ENCODE measurements around the gene GABBR2. TPM values are rescaled to one million over a fixed set of nuclear protein-coding genes. Genes with fewer than 3 reads are reported as not detected.

GABBR2 gene
- total and polyA plus RNA-seq, 2 of the 8 experiments (the other 6 are each of a cell fraction or from before 2014, with no cell fraction given) = 0.50 to 1.2 TPM

DNA sequence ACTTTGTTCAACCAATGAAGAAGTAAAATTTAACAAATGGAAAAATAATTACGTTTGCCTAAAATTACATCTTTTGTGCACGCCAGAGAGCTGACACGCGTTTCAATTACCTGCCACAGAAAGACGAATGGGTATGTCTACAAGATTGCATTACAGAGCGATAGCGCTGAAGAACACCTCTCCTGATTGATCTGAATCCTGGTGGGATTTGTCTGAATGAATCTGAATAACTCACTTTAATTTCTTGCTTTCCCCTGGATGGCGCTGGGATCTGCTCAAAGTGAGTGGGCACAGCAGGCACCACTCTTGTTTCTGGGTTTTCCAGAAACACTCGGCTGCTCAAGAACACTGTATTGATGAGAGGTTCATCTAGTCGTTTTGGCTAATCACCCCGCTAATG is 304.5 kb downstream of the GABBR2 start (continued):
- no peak for TF ChIP-seq SIN3A (conservative IDR thresholded peaks at IDR 0.05 in 1 of 2, IDR thresholded peaks at IDR 0.05 in 1 of 2; ENCODE audit: low read depth in 1 of 2, low read length in 2 of 2)
- no peak for TF ChIP-seq TEAD4 (IDR thresholded peaks at IDR 0.05; ENCODE audit: low read depth, low read length)
- TF ChIP-seq SAP30 (IDR thresholded peaks at IDR 0.05; ENCODE audit: insufficient read depth, insufficient replicate concordance, low read length) = no peak
- no peak for TF ChIP-seq BRCA1 (IDR thresholded peaks at IDR 0.05; ENCODE audit: low read depth, low read length)
- TF ChIP-seq, protein P1, sequence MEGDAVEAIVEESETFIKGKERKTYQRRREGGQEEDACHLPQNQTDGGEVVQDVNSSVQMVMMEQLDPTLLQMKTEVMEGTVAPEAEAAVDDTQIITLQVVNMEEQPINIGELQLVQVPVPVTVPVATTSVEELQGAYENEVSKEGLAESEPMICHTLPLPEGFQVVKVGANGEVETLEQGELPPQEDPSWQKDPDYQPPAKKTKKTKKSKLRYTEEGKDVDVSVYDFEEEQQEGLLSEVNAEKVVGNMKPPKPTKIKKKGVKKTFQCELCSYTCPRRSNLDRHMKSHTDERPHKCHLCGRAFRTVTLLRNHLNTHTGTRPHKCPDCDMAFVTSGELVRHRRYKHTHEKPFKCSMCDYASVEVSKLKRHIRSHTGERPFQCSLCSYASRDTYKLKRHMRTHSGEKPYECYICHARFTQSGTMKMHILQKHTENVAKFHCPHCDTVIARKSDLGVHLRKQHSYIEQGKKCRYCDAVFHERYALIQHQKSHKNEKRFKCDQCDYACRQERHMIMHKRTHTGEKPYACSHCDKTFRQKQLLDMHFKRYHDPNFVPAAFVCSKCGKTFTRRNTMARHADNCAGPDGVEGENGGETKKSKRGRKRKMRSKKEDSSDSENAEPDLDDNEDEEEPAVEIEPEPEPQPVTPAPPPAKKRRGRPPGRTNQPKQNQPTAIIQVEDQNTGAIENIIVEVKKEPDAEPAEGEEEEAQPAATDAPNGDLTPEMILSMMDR (IDR thresholded peaks at IDR 0.05; ENCODE audit: control extremely low read depth in 1 of 3, insufficient read depth in 1 of 3, low read depth in 1 of 3, low read length in 3 of 3) = no peak
- no peak for TF ChIP-seq EGR1 (IDR thresholded peaks at IDR 0.05; ENCODE audit: borderline replicate concordance, low read depth, low read length)

Data from H1 (cell line).